Lung (tissue), 12 donors: ENCODE data around the gene HS3ST4. TPM values are rescaled to one million over a fixed set of nuclear protein-coding genes. Genes with fewer than 3 reads are reported as not detected.

Experiments used
- ATAC-seq: fragments of 200-7000 bp; cut with Tn5 transposase; one replicate; pipeline ENCODE4 v1.9.1; 2020; ENCODE audit warnings: moderate number of reproducible peaks; ENCODE audit not compliant: insufficient read depth, low FRiP score
- DNase-seq, 3 donors: peaks; one replicate each; pipeline ENCODE4 v3.0.0-alpha.2; 2013 to 2017
- H3K27ac ChIP-seq, 2 donors: one replicate each; pipeline ENCODE4 v1.5.1; 2013; ENCODE audit warnings: mild to moderate bottlenecking in 2 of 2, moderate library complexity in 2 of 2, control low read depth in 1 of 2, inconsistent platforms in 1 of 2, low read depth in 1 of 2, low read length in 1 of 2
- H3K27me3 ChIP-seq, 3 donors: one replicate each; pipeline ENCODE4 v1.5.1; 2013; ENCODE audit warnings: low read length in 2 of 3; ENCODE audit not compliant: control insufficient read depth in 3 of 3, insufficient read depth in 3 of 3
- H3K36me3 ChIP-seq, 4 donors: one replicate each; pipeline ENCODE4 v1.5.1; 2013; ENCODE audit warnings: low read length in 4 of 4, mild to moderate bottlenecking in 1 of 4, moderate library complexity in 1 of 4; ENCODE audit not compliant: control insufficient read depth in 4 of 4, insufficient read depth in 4 of 4
- H3K4me1 ChIP-seq, 5 donors: one replicate each; pipeline ENCODE4 v1.5.1; 2013; ENCODE audit warnings: low read length in 5 of 5, mild to moderate bottlenecking in 2 of 5, moderate library complexity in 1 of 5; ENCODE audit not compliant: control insufficient read depth in 5 of 5, insufficient read depth in 5 of 5
- H3K4me3 ChIP-seq: one replicate; pipeline ENCODE4 v1.5.1; 2013; ENCODE audit warnings: mild to moderate bottlenecking, control low read depth, moderate library complexity
- H3K9ac ChIP-seq, 2 donors: one replicate each; pipeline ENCODE4 v1.5.1; 2013; ENCODE audit warnings: low read length in 2 of 2, control low read depth in 1 of 2; ENCODE audit not compliant: insufficient read depth in 1 of 2
- H3K9me3 ChIP-seq, 4 donors: one replicate each; pipeline ENCODE4 v1.5.1; 2013; ENCODE audit warnings: low read length in 3 of 4, mild to moderate bottlenecking in 1 of 4, moderate library complexity in 1 of 4; ENCODE audit not compliant: control insufficient read depth in 4 of 4, insufficient read depth in 3 of 4
- WGBS, 2 donors: extraction: QIAGEN DNeasy Blood & Tissue Kit; methylation state at CpG; one replicate each; pipeline ENCODE4 v1.1.7; 2013; 5-methylcytosine and 5-hydroxymethylcytosine counted together
- polyA plus RNA-seq, 2 donors: library from polyadenylated mRNA; stranded (reverse); fragments of 200-250 nt; gene quantifications; one replicate each; pipeline ENCODE4 v1.2.1, GENCODE V29; 2013
- total RNA-seq, 2 donors: library from RNA; depleted of rRNA in 1 of 2; stranded (reverse); fragments of >200 nt in 1 of 2; gene quantifications; one replicate each; pipeline ENCODE4 v1.2.1, GENCODE V29; 2014 to 2021
- TF ChIP-seq, protein P1 (sequence below): IDR thresholded peaks from 2 replicates; pipeline ENCODE4 v1.5.1; 2012; ENCODE audit warnings: mild to moderate bottlenecking; ENCODE audit errors: control extremely low read depth, extremely low read depth
- donor health status: control.
- donor health status: control.
- donor health status: Bipolar disorder and iron deficiency.
- donor health status: healthy.
- donor health status: DM: yes; HTN: yes; CAD: no.

Gene HS3ST4
- total and polyA plus RNA-seq, 4 donors, result 0.06 to 0.15 TPM; not detected in 2

DNA sequence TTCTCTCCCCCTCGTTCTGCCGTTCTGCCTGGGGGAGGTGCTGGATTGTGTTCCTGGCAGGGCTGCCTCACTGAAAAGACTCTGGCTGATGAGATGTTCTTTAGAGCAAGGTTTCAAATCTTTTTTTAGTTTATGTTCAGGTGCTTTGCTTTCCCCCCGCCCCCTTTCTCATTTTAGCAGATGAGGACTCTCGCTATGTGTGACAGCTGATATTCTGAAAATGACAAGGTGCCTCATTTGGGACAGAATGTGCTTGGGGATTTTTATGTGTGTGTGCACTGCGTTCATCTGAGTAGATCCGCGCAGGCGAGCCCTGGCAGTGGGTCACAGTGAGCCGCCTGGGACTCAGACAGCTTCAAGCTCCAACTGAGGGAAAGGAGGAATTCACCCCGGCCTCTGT is 205.9 kb downstream of the HS3ST4 start:
- WGBS, 2 donors, result 51 to 57% methylated on average over 10 of the region's 10 CpGs
- Histone ChIP-seq H3K4me3 (no peak overlapping the region), H3K36me3 (no peaks in the 10 kb centered on the region), H3K27me3 (peaks cover 0 to 3% (median 0%) of the 10 kb centered on the region in 3 donors), H3K9ac (no peak overlapping the region), H3K27ac (no peak overlapping the region), H3K4me1 (no peaks in the 10 kb centered on the region), H3K9me3 (peaks cover 0 to 2% (median 0%) of the 10 kb centered on the region in 4 donors)
- ATAC-seq (no peak), DNase-seq (no peak)
- TF ChIP-seq, protein P1, sequence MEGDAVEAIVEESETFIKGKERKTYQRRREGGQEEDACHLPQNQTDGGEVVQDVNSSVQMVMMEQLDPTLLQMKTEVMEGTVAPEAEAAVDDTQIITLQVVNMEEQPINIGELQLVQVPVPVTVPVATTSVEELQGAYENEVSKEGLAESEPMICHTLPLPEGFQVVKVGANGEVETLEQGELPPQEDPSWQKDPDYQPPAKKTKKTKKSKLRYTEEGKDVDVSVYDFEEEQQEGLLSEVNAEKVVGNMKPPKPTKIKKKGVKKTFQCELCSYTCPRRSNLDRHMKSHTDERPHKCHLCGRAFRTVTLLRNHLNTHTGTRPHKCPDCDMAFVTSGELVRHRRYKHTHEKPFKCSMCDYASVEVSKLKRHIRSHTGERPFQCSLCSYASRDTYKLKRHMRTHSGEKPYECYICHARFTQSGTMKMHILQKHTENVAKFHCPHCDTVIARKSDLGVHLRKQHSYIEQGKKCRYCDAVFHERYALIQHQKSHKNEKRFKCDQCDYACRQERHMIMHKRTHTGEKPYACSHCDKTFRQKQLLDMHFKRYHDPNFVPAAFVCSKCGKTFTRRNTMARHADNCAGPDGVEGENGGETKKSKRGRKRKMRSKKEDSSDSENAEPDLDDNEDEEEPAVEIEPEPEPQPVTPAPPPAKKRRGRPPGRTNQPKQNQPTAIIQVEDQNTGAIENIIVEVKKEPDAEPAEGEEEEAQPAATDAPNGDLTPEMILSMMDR, result no peak

DNA sequence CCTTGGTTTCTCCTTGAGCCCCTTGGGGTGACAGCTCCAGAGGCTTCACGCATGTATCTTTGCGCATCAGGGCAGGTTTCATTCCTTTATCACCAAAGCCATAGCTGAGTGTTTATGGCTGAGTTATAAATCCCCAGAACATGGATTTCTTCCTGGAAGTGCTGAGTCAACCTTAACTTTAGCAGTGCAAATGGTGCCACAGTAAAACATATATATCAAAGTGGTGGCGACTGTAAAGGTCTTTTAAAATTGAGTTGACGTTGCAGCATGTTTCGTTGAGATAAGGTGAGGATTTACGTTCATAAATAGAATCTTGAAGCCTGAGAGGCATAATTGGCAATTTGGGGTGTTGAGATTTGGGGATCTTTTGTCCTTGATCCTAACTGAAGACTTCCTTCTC is 214.1 kb downstream of the HS3ST4 start:
- TF ChIP-seq, protein P1, result no peak
- Histone ChIP-seq H3K4me1 (no peaks in the 10 kb centered on the region), H3K4me3 (no peak overlapping the region), H3K9me3 (no peaks in the 10 kb centered on the region), H3K27ac (no peak overlapping the region), H3K27me3 (peaks cover 0 to 4% (median 0%) of the 10 kb centered on the region in 3 donors), H3K9ac (no peak overlapping the region), H3K36me3 (no peaks in the 10 kb centered on the region)
- WGBS, 2 donors, result 76 to 82% methylated on average over 6 of the region's 6 CpGs
- ATAC-seq (no peak), DNase-seq (no peak)

DNA sequence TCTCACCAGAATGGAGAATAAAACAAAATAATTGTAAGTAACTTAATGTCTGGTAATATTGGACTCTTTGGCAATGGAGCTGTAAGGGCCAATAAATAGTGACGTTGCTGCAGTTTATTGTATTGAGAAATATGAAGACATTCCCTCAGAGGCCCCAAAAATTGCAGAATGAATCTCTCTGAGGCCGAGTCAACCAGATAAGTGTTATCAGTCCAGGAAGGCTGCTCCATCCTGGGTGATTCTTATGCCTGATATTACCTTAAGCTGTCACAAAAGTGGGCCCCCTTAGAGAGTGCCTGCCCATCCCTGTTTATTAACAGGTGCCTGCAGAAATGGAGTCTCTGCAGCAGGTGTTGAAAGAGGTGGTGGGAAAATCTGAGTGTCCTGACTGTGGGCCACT is 219.2 kb downstream of the HS3ST4 start:
- no peaks in the 10 kb centered on the region for H3K4me1 ChIP-seq
- H3K27ac ChIP-seq, result no peak overlapping the region
- H3K36me3 ChIP-seq, result no peaks in the 10 kb centered on the region
- 49 to 61% methylated on average over 2 of the region's 2 CpGs for WGBS, 2 donors
- no peak overlapping the region for H3K4me3 ChIP-seq
- no peak for DNase-seq
- H3K9ac ChIP-seq, result no peak overlapping the region
- TF ChIP-seq, protein P1, result no peak
- peaks cover 0 to 5% (median 0%) of the 10 kb centered on the region in 4 donors for H3K9me3 ChIP-seq
- H3K27me3 ChIP-seq, result peaks cover 0 to 4% (median 0%) of the 10 kb centered on the region in 3 donors
- no peak for ATAC-seq

DNA sequence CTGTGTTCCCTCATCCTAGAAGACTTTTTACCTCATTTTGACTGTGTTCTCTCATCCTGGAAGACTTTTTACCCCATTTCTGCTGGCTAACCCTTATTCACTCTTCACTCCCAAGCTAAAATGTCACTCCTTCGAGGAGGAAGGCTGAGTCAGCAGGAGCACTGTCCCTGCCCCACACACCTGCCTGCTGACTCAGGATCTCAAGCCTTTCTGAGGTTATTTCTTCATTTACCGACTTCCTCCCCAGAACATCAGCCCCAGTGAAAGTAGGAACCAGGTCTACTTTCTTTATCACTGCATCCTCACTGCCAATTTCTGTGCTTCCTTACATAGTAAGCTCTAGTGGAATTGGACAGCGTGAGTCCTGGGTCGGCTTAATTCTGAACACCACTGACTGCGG is 220.6 kb downstream of the HS3ST4 start:
- no peaks in the 10 kb centered on the region for H3K36me3 ChIP-seq
- peaks cover 0 to 4% (median 0%) of the 10 kb centered on the region in 3 donors for H3K27me3 ChIP-seq
- H3K9me3 ChIP-seq, result peaks cover 0 to 5% (median 0%) of the 10 kb centered on the region in 4 donors
- DNase-seq, result no peak
- H3K27ac ChIP-seq, result no peak overlapping the region
- 71 to 78% methylated on average over 5 of the region's 5 CpGs for WGBS, 2 donors
- H3K9ac ChIP-seq, result no peak overlapping the region
- ATAC-seq, result no peak
- no peak overlapping the region for H3K4me3 ChIP-seq
- TF ChIP-seq, protein P1, result no peak
- no peaks in the 10 kb centered on the region for H3K4me1 ChIP-seq
